Measurements from ENCODE around the gene KNDC1. TPM values are rescaled to one million over a fixed set of nuclear protein-coding genes. Genes with fewer than 3 reads are reported as not detected.
"Not testable (repeated sequence)": the region's sequence is repeated elsewhere in the genome, so short reads cannot be mapped to it uniquely, and the experiment has no call there.

Gene KNDC1
- total RNA-seq, 1 experiment from 2014 or later = 0.34 TPM

GRCh38 chr10:133133471-133134231 is 26.4 kb upstream of the KNDC1 start:
- in situ Hi-C loops (cut with HindIII; ENCODE audit: low pct_unique_long_range_greater_than_20kb, low sequenced_read_pairs) = loop anchor here (25.0 kb wide), 1 partner anchor 196 kb away; the partner anchor contains the start of gene CFAP46
- DNase-seq (ENCODE audit: low read depth, low spot score) = no peak

DNA sequence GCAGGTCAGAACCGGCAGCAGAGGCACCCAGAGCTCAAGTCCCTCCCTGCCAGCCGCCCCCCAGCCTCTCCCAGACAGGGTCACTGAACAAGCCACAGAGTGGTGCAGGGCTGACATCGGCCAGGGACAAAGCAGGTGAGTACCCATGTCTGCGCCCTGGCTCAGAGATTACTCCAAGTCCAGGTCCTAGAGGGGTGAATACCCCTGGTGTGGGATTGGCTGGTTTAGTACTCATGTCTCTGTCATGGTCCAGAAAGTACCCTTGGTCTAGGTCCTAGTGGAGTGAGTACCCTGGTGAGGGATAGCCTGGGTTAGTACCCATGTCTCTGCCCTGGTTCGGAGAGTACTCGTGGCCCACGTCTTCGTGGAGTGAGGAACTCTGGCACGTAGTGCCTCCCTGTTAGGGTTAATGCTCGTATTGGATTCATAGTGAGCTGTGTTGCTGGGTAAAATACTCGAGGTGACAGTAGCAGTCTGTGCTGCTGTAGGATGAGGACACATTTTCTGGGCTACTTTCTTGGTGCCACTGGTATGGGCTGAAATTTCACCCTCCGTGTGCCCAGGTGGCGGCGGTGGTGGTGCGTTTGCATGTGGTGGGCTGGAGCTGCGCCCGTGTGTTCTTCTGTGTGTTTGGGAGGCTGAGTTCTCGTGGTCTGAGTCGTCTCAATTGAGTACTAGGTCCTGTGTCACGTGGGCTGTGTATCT is 25.5 kb upstream of the KNDC1 start:
- in situ Hi-C loops (cut with HindIII; ENCODE audit: low pct_unique_long_range_greater_than_20kb, low sequenced_read_pairs) = loop anchor here (25.0 kb wide), 1 partner anchor 197 kb away; the partner anchor contains the start of gene CFAP46
- peak; percentile 32 for DNase-seq (ENCODE audit: low read depth, low spot score)

DNA sequence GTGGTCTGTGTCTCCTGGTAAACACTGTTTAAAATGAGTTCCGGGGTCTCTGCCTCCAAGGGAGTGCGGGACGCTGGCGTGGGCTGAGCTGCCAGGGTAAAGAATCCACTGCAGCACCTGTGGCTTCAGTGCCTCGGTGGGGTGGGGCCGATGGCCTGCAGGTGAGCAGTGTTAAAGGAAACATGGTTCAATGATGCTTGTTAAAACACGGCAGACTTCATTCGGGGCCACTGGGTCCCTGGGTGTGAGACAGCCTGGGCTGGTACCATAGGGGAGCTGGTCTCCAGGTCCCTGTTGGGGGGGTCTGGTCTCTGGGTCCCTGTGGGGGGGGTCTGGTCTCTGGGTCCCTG is 24.9 kb upstream of the KNDC1 start:
- no peak for DNase-seq (ENCODE audit: low read depth, low spot score)
- in situ Hi-C loops (cut with HindIII; ENCODE audit: low pct_unique_long_range_greater_than_20kb, low sequenced_read_pairs) = loop anchor here (25.0 kb wide), 1 partner anchor 198 kb away; the partner anchor contains the start of gene CFAP46

GRCh38 chr10:133137486-133138145 is 22.4 kb upstream of the KNDC1 start:
- in situ Hi-C loops (cut with HindIII; ENCODE audit: low pct_unique_long_range_greater_than_20kb, low sequenced_read_pairs) = loop anchor here (25.0 kb wide), 1 partner anchor 200 kb away; the partner anchor contains the start of gene CFAP46
- not testable (repeated sequence) for DNase-seq (ENCODE audit: low read depth, low spot score)

DNA sequence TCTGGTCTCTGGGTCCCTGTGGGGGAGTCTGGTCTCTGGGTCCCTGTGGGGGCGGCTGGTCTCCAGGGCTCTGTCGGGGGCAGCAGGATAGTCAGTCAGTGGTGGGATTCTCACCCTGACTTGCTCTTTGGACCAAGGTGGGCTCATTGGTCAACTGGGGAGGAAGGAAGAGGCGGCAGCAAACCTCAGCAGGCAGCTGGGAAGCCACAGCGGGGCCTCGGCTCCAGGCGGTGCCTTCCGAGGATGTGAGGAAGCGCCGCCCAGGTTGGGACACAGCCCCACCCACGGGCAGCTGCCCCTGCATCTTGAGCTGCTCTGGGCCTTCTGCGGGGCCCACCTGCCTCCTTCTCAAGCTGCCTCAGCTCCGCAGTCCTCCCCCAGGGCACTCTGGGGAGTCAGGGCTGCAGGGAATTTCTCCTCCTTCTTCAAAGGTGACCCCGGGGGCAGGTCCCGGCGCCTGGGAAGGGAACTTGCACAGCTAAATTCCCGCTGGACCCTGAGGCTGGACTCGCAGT is 20.4 kb upstream of the KNDC1 start:
- no peak for DNase-seq (ENCODE audit: low read depth, low spot score)
- in situ Hi-C loops (cut with HindIII; ENCODE audit: low pct_unique_long_range_greater_than_20kb, low sequenced_read_pairs) = loop anchor here (25.0 kb wide), 1 partner anchor 202 kb away; the partner anchor contains the start of gene CFAP46

GRCh38 chr10:133140417-133141143 is 19.4 kb upstream of the KNDC1 start:
- no peak for DNase-seq (ENCODE audit: low read depth, low spot score)
- in situ Hi-C loops (cut with HindIII; ENCODE audit: low pct_unique_long_range_greater_than_20kb, low sequenced_read_pairs) = loop anchor here (25.0 kb wide), 1 partner anchor 203 kb away; the partner anchor contains the start of gene CFAP46

- DNase-seq (ENCODE audit: low read depth, low spot score) = no peak
- in situ Hi-C loops (cut with HindIII; ENCODE audit: low pct_unique_long_range_greater_than_20kb, low sequenced_read_pairs) = loop anchor here (25.0 kb wide), 1 partner anchor 204 kb away; the partner anchor contains the start of gene CFAP46
Observed at GRCh38 chr10:133141144-133141957, 18.7 kb upstream of the KNDC1 start.

- DNase-seq (ENCODE audit: low read depth, low spot score) = no peak
- in situ Hi-C loops (cut with HindIII; ENCODE audit: low pct_unique_long_range_greater_than_20kb, low sequenced_read_pairs) = loop anchor here (25.0 kb wide), 1 partner anchor 205 kb away; the partner anchor contains the start of gene CFAP46
Observed at GRCh38 chr10:133141958-133142340, 18.1 kb upstream of the KNDC1 start.

DNA sequence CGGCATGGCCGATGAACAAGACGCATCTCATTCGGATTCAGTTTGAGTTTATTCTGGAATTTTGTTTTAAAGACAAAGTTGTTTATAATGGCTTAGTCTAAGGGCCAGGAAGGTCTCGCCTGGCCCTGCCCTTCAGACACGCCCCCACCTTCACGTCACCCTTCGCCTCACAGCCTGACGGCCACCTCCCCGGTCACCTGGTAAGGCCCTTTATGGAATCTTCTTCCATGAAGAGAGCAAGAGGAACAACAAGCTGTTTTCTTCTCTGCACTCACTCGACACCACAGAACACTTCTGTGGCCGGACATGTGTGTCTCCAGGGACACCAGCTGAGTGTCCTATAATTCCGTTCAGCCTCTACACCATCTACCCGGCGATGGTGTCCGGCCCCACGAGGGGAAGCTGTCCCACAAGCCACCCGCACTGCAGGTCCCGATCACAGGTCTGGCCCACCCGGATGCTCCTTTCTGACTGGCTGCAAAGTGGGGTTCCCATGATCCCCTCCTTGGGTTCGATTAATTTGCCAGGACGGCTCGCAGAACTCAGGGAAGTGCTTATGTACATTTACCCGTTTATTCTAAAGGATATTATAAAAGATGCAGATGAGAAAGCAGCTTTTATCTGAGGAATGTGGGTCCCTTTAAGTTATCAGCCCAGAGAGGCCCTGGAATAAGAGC is 17.4 kb upstream of the KNDC1 start:
- in situ Hi-C loops (cut with HindIII; ENCODE audit: low pct_unique_long_range_greater_than_20kb, low sequenced_read_pairs) = loop anchor here (25.0 kb wide), 1 partner anchor 205 kb away; the partner anchor contains the start of gene CFAP46
- DNase-seq (ENCODE audit: low read depth, low spot score) = no peak

DNA sequence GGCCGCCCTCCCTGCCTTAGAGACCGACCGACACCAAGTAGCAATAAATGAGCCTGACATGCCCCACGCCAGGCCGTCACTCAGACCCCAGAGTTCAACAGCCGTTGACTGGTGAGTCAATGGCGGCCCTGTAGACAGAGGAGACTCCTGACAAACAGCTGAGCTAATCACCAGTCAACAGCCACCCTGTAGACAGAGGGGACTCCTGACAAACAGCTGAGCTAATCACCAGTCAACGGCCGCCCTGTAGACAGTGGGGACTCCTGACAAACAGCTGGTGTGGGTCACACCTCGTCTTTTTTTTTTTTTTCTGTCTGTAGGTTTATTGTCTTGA is 16.9 kb upstream of the KNDC1 start:
- no peak for DNase-seq (ENCODE audit: low read depth, low spot score)
- in situ Hi-C loops (cut with HindIII; ENCODE audit: low pct_unique_long_range_greater_than_20kb, low sequenced_read_pairs) = loop anchor here (25.0 kb wide), 1 partner anchor 206 kb away; the partner anchor contains the start of gene CFAP46

DNA sequence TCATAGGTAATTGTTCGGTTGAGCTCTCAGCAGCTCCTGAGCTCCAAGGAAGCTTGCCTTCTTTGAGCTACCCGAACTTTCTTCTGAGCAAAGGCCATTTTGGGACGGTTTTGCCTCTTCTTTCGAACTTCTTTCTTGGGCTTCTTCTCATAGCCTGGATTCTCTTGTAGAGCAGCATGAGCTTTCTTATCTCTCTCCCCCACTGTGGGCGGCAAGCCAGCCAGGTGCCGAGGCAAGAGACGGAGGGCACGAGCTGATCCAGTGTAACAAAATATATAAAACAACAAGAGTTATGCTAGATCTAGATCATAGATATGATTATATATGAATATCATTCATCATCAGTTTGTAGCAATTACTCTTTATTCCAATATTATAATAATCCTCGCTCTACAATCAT is 16.5 kb upstream of the KNDC1 start:
- in situ Hi-C loops (cut with HindIII; ENCODE audit: low pct_unique_long_range_greater_than_20kb, low sequenced_read_pairs) = loop anchor here (25.0 kb wide), 1 partner anchor 206 kb away; the partner anchor contains the start of gene CFAP46
- DNase-seq (ENCODE audit: low read depth, low spot score) = no peak

GRCh38 chr10:133144771-133145170 is 15.2 kb upstream of the KNDC1 start:
- in situ Hi-C loops (cut with HindIII; ENCODE audit: low pct_unique_long_range_greater_than_20kb, low sequenced_read_pairs) = loop anchor here (25.0 kb wide), 1 partner anchor 207 kb away; the partner anchor contains the start of gene CFAP46
- no peak for DNase-seq (ENCODE audit: low read depth, low spot score)

- in situ Hi-C loops (cut with HindIII; ENCODE audit: low pct_unique_long_range_greater_than_20kb, low sequenced_read_pairs) = no loop called here
- DNase-seq (ENCODE audit: low read depth, low spot score) = no peak
Observed at GRCh38 chr10:133150226-133150625, 9.8 kb upstream of the KNDC1 start.

DNA sequence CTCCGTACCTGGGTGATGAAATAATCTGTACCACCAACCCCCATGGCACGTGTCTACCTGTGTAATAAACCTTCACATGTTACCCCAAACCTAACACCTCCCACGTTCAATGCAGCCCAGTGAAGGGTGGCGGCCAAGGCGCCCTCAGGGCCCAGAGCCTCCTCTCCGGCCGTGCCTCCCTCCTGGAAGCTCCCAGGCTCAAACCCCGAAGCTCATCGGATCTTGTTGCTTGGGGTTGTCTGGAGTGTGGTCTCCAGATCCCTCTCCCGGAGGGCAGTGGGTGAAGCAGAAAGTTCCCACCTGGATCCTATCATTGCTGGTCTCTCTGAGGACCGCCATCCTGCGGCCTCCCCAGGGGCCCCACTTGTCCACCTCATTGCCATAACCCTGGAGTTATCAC is 9.4 kb upstream of the KNDC1 start:
- in situ Hi-C loops (cut with HindIII; ENCODE audit: low pct_unique_long_range_greater_than_20kb, low sequenced_read_pairs) = no loop called here
- no peak for DNase-seq (ENCODE audit: low read depth, low spot score)

DNA sequence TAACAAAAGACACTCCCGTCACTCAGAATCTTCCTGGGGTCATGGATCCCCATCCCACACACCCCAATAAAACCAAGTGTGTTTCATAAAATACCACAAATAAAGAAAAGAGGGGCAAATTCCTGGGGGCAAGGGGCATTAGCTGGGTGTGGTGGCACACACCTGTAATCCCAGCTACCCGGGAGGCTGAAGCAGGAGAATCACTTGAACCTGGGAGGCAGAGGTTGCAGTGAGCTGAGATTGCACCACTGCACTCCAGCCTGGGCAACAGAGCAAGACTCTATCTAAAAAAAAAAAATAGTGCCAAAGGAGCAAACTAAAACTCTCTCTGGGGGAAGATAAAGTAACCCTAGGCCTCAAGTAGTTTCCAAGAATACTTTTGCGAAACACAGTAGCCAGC is 8.9 kb upstream of the KNDC1 start:
- in situ Hi-C loops (cut with HindIII; ENCODE audit: low pct_unique_long_range_greater_than_20kb, low sequenced_read_pairs); DNase-seq (ENCODE audit: low read depth, low spot score): not testable (repeated sequence)

GRCh38 chr10:133151543-133151972 is 8.5 kb upstream of the KNDC1 start:
- in situ Hi-C loops (cut with HindIII; ENCODE audit: low pct_unique_long_range_greater_than_20kb, low sequenced_read_pairs) = no loop called here
- DNase-seq (ENCODE audit: low read depth, low spot score) = no peak

Measured in SK-MEL-5 (cell line).